NCI-H460 (cell line): ENCODE data around the gene BRME1. TPM values are rescaled to one million over a fixed set of nuclear protein-coding genes. Genes with fewer than 3 reads are reported as not detected.

Experiments
- DNase-seq: peaks from one replicate; pipeline ENCODE4 v3.0.0-alpha.2; 2016; ENCODE audit warnings: low read depth; ENCODE audit errors: extremely low read depth
- total RNA-seq: library from RNA; depleted of rRNA; stranded (reverse); fragments of >200 nt; shearing (Covaris generic); gene quantifications from 2 replicates; pipeline ENCODE4 v1.2.3, GENCODE V29; 2014

BRME1 gene
- total RNA-seq, 1 experiment from 2014 or later = 0.50 TPM

GRCh38 chr19:13892870-13893269 is 13.0 kb downstream of the BRME1 start:
- no peak for DNase-seq

- DNase-seq = no peak
These were observed 15.8 kb downstream of the BRME1 start for GRCh38 chr19:13890136-13890535.

GRCh38 chr19:13888281-13888680 is 17.6 kb downstream of the BRME1 start:
- no peak for DNase-seq

- DNase-seq = no peak
These were observed 18.4 kb downstream of the BRME1 start for GRCh38 chr19:13887517-13887916.

GRCh38 chr19:13887018-13887436 is 18.9 kb downstream of the BRME1 start:
- no peak for DNase-seq

- DNase-seq = no peak
These were observed 20.0 kb downstream of the BRME1 start for GRCh38 chr19:13885826-13886365.

- DNase-seq = no peak
These were observed 21.0 kb downstream of the BRME1 start for GRCh38 chr19:13884726-13885591.

GRCh38 chr19:13883516-13884064 is 22.3 kb downstream of the BRME1 start:
- DNase-seq = no peak

GRCh38 chr19:13882836-13883235 is 23.1 kb downstream of the BRME1 start:
- no peak for DNase-seq

- DNase-seq = no peak
These were observed 23.5 kb downstream of the BRME1 start for GRCh38 chr19:13882419-13882795.

GRCh38 chr19:13881692-13882418 is 24.1 kb downstream of the BRME1 start:
- DNase-seq = no peak

- DNase-seq = no peak
These were observed 24.6 kb downstream of the BRME1 start for GRCh38 chr19:13881251-13881691.

- DNase-seq = peak; percentile 90
These were observed 25.6 kb downstream of the BRME1 start for GRCh38 chr19:13880059-13881043.

GRCh38 chr19:13877303-13877702 is 28.6 kb downstream of the BRME1 start:
- DNase-seq = no peak

GRCh38 chr19:13876834-13877233 is 29.1 kb downstream of the BRME1 start, which contains the start of gene NANOS3:
TSS of gene NANOS3 (plus strand) at chr19:13877134. CDS start at chr19:13877249, 115 bp downstream.
- no peak for DNase-seq

GRCh38 chr19:13875824-13876223 is 30.1 kb downstream of the BRME1 start:
- no peak for DNase-seq

- no peak for DNase-seq
These were observed 31.9 kb downstream of the BRME1 start for GRCh38 chr19:13873834-13874515.

GRCh38 chr19:13872695-13873389 is 33.1 kb downstream of the BRME1 start:
- DNase-seq = no peak

GRCh38 chr19:13872339-13872694 is 33.6 kb downstream of the BRME1 start:
- DNase-seq = no peak
